ENCODE results near the gene CRHR1.

DNA sequence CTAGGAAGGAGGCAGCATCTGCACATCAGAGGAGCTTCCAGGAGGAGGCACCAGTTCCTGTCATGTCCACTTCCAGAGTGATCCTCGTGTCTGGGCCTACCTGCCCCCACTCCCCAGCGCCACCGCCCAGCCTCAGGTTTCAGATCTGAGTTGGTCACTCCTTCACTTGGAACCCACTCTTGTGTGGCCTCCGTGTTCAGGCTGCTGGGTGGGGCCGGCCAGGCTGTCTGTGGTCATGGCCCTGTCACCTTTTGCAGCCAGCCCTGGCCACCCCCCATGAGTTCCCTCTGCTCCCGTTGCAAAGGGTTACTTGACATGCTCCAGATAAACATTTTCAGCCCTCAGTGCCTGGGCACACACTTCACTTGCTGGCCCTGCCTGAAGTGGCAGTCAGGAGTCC, 33.9 kb downstream of the CRHR1 start:
- no peak for TF ChIP-seq EZH2phosphoT487 (conservative IDR thresholded peaks at IDR 0.05; ENCODE audit: low read length)
- TF ChIP-seq, protein P1, sequence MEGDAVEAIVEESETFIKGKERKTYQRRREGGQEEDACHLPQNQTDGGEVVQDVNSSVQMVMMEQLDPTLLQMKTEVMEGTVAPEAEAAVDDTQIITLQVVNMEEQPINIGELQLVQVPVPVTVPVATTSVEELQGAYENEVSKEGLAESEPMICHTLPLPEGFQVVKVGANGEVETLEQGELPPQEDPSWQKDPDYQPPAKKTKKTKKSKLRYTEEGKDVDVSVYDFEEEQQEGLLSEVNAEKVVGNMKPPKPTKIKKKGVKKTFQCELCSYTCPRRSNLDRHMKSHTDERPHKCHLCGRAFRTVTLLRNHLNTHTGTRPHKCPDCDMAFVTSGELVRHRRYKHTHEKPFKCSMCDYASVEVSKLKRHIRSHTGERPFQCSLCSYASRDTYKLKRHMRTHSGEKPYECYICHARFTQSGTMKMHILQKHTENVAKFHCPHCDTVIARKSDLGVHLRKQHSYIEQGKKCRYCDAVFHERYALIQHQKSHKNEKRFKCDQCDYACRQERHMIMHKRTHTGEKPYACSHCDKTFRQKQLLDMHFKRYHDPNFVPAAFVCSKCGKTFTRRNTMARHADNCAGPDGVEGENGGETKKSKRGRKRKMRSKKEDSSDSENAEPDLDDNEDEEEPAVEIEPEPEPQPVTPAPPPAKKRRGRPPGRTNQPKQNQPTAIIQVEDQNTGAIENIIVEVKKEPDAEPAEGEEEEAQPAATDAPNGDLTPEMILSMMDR (IDR thresholded peaks at IDR 0.05; ENCODE audit: insufficient read depth, low read length, poor library complexity, severe bottlenecking) = no peak
